ENCODE measurements around the gene CEP43. TPM values are rescaled to one million over a fixed set of nuclear protein-coding genes. Genes with fewer than 3 reads are reported as not detected.

CEP43 gene
- total and polyA plus RNA-seq, 12 donors = 7.5 to 15.0 (median 9.9) TPM

DNA sequence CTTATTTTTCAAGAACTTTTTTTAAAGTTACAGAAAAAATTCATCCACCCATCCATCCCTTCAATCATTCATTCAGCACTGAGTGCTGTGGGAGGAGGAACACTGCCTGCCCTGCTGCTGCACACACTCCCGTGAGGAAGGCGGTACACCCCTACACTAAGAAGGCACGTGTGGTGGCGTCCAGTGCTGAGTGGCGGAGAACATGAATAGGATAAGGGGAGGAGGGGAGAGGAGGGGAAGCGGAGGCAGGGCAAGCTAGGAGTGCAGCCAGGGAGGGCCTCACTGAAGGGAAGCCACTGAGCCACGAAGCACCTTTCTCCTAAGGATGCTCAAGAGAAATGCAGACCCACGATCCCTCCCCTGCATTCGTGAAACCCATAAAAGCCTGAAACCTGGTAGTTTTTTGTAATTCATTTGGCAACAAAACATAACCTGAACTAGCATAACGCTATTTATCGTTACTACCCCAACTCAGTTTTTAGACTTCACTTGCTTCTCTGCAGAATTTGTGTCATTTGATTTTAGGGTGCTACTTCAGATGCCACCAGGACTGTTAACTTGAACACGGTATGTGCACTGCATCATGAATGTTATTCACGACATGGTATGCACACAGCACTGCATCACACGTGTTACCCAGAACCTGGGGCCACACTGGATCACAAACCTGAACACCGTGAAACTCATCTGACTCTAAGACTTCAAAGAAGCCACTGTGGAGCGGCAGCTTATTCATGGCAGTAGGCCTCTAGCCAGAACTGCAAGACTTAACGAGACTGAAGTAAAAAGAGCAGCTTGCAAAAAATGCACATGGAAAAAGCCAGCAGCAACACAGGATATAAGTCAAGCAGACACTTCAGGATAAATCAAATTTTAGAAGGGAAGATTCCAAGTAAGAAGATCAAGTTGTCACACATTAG lies 46.4 kb upstream of the CEP43 start:
- TF ChIP-seq, protein P1, sequence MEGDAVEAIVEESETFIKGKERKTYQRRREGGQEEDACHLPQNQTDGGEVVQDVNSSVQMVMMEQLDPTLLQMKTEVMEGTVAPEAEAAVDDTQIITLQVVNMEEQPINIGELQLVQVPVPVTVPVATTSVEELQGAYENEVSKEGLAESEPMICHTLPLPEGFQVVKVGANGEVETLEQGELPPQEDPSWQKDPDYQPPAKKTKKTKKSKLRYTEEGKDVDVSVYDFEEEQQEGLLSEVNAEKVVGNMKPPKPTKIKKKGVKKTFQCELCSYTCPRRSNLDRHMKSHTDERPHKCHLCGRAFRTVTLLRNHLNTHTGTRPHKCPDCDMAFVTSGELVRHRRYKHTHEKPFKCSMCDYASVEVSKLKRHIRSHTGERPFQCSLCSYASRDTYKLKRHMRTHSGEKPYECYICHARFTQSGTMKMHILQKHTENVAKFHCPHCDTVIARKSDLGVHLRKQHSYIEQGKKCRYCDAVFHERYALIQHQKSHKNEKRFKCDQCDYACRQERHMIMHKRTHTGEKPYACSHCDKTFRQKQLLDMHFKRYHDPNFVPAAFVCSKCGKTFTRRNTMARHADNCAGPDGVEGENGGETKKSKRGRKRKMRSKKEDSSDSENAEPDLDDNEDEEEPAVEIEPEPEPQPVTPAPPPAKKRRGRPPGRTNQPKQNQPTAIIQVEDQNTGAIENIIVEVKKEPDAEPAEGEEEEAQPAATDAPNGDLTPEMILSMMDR (IDR thresholded peaks at IDR 0.05) = no peak
- Histone ChIP-seq H3K4me1 (peaks cover 7 to 61% (median 20%) of the 10 kb centered on the region in 9 donors), H3K27ac (peak overlapping the region in 1 of 10 donors; percentile 86), H3K4me3 (no peak overlapping the region), H3K27me3 (no peaks in the 10 kb centered on the region), H3K36me3 (peaks cover 0 to 21% (median 0%) of the 10 kb centered on the region in 9 donors), H3K9me3 (no peaks in the 10 kb centered on the region)
- intact Hi-C loops (cut with DNase I) = loop anchor here in 6 of 10 donors (5.0 to 10.0 kb wide), 4 partner anchors 44 to 176 kb away; partner anchors contain the start of gene CEP43 (in 1 of the 6)
- no peak for DNase-seq
- ATAC-seq = no peak
- 89 to 91% methylated on average over 17 of the region's 17 CpGs for WGBS, 2 donors

DNA sequence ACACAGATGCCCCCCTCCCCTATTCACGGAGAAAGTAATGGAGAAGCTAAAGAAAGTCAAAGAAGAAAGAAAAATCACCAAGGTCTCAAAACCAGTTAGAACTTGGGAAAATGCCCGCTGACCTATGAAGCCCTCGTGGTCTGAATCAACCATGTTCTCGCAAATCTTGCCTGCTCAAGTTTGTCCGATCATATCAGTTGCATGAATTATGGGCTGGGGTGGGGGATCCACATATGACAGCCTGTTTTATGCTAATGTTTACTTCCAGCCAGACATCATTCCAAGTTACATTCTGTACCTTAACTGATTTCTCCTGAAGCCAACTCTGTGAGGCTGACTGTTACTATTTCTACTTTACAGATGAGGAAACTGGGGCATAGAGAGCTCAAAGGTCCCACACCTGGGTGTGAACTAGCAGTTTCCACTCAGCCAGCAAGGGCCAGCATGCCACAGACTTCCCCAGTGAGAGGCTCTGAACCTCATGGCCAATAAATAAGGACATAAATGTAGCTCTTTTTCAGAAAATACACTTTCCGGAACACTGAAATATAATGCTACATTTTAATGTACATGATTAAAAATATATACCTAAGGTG lies 45.0 kb upstream of the CEP43 start:
- ATAC-seq = no peak
- H3K27me3 ChIP-seq = no peaks in the 10 kb centered on the region
- intact Hi-C loops (cut with DNase I) = loop anchor here in 6 of 10 donors (5.0 to 10.0 kb wide), 4 partner anchors 43 to 177 kb away; partner anchors contain the start of gene CEP43 (in 1 of the 6)
- H3K36me3 ChIP-seq = peaks cover 0 to 12% (median 0%) of the 10 kb centered on the region in 9 donors
- TF ChIP-seq, protein P1 (IDR thresholded peaks at IDR 0.05) = no peak
- H3K27ac ChIP-seq = peak overlapping the region in 1 of 10 donors; percentile 3
- WGBS, 2 donors = 92 to 95% methylated on average over 6 of the region's 6 CpGs
- DNase-seq = no peak
- H3K4me1 ChIP-seq = peaks cover 7 to 69% (median 23%) of the 10 kb centered on the region in 9 donors
- no peaks in the 10 kb centered on the region for H3K9me3 ChIP-seq
- peak overlapping the region in 1 of 10 donors; percentile 95 for H3K4me3 ChIP-seq

DNA sequence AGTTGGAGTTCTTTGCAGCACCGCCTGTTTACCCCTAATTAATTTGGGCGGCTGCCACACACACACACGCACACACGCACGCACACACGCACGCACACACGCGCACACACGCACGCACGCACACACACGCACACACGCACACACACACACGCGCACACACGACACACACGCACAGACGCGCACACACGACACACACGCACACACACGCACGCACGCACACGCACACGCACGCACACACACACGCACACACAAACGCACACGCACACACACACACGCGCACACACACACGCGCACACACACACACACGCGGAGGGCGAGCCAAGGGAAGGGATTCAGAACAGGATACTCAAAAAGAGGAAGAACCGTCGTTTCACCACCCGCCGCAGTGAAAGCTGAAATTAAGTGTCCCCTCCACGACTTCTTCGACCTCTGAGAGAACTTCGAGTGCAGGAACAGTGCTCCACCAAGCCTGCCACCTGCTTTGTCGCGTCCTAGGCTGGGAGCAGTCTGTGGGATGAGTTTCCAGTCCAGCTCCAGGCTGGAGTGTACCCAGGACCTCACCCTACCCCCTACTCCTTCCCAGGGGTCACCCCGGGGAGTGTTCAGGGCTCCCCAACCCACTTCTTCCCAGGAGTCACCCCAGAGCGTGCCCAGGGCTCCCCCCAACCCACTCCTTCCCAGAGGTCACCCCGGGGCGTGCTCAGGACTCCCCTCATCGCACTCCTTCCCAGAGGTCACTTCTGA lies 43.9 kb upstream of the CEP43 start:
- Histone ChIP-seq H3K9me3 (no peaks in the 10 kb centered on the region), H3K4me3 (peak overlapping the region; percentile 63 to 95 (median 84)), H3K27me3 (no peaks in the 10 kb centered on the region), H3K4me1 (peaks cover 7 to 71% (median 23%) of the 10 kb centered on the region in 9 donors), H3K36me3 (peaks cover 0 to 12% (median 0%) of the 10 kb centered on the region in 9 donors), H3K27ac (peak overlapping the region in 9 of 10 donors; percentile 35 to 95 (median 76))
- ATAC-seq (no peak), DNase-seq (peak in 1 of 2 donors; percentile 24)
- TF ChIP-seq, protein P1 (IDR thresholded peaks at IDR 0.05) = no peak
- intact Hi-C loops (cut with DNase I) = loop anchor here in 4 of 10 donors (5.0 to 10.0 kb wide), 2 partner anchors 42 to 170 kb away; partner anchors contain the start of gene CEP43 (in 3 of the 4)
- 66 to 68% methylated on average over 52 of the region's 52 CpGs for WGBS, 2 donors

All from heart right ventricle (tissue), 16 donors.